HG03442 (cell line): Measurements from ENCODE around the gene APOBEC3G.
A peak's percentile ranks its signal among the peaks of the same experiment; 100 is the strongest.
"Not testable (repeated sequence)": the region's sequence is repeated elsewhere in the genome, so short reads cannot be mapped to it uniquely, and the experiment has no call there.

ENCODE experiments used
- ATAC-seq: cut with Tn5 transposase; IDR thresholded peaks from one replicate; pipeline ENCODE4 v1.9.1; 2021; ENCODE audit warnings: mild to moderate bottlenecking, moderate library complexity; ENCODE audit not compliant: unreplicated experiment

Gene APOBEC3G

GRCh38 chr22:39066442-39067276 is 10.4 kb upstream of the APOBEC3G start:
- ATAC-seq, result peak; percentile 48

- no peak for ATAC-seq
Measured at GRCh38 chr22:39068033-39068785, 8.9 kb upstream of the APOBEC3G start.

GRCh38 chr22:39070186-39070585 is 6.9 kb upstream of the APOBEC3G start:
- ATAC-seq, result no peak

DNA sequence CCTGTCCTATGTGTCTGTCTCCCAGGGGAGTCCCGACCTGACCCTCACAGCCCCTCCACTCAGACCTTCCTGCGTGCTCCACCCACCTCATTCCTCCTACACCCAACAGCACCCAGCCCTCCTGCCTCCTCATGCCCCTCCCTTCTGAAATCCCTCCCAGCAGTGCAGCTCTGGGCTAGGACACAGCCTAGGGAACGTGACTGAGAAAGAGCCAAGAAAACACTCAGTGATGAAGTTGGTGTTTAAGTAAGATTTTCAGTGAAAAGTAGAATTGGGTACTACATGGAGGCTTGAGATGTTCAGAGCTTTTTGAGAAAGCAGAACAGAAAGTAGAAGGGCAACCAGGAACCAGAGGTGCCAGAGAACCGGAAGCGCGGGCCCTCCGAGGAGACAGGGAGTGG is 4.5 kb upstream of the APOBEC3G start:
- ATAC-seq, result not testable (repeated sequence)

DNA sequence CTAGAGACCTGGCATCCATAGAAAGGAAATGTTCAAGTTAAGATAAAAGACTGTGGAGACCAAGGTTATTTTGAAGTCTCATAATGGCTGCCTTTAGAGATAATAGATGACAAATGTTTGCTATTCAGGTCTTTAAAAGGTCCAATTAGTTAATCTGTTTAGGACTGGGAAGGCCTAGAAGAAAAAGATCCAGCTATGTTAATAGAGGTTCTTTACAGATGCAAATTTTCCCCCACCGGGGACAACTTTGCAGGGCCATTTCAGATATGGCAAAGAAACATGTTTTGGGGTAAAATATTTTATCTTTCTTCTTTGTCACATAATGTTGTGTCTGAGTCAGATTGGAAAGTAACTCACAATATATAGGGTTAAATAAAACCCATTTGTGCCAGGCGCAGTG is 3.1 kb upstream of the APOBEC3G start:
- ATAC-seq, result no peak

GRCh38 chr22:39076155-39077025 is 685 bp upstream of the APOBEC3G start:
- not testable (repeated sequence) for ATAC-seq

- not testable (repeated sequence) for ATAC-seq
Measured at GRCh38 chr22:39077912-39078311, 837 bp downstream of the APOBEC3G start.

DNA sequence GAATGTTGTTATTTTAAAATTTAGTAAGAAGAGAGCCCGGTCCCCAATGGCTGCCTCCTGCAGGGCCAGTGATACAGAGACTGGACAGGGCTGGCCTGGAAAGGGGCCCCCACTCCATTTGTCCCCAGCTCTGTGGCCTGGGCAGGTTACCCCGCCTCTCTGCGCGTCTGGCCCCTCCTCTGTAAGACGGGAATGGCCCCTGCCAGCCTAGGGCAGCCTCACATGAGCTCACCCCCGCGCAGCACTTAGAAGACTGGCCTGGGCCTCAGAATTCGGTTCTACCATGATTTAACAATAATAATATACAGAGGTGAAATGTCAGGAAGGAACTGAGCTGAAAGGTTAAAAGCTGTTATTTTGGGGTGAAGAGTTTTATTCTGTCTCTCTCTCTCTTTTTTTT is 1.3 kb downstream of the APOBEC3G start:
- no peak for ATAC-seq

DNA sequence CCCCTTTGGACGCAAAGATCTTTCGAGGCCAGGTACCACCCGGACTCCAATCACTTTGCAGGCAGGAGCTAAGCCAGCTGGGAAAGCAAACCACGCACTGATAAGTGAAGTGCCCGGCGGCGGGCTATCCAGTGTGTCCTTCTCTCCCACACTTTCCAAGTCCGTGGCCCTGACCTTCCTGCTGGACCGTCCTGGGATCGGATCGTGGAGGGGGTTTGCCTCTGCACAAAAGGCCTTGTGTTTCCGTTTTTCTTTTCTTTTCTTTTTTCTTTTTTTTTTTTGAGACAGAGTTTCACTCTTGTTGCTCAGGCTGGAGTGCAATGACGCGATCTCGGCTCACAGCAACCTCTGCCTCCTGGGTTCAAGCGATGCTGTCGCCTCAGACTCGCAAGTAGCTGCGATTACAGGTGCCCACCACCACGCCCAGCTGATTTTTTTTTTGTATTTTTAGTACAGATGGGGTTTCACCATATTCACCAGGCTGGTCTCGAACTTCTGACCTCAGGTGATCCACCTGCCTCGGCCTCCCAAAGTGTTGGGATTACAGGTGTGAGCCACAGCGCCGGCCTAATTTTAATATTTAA is 2.1 kb downstream of the APOBEC3G start:
- not testable (repeated sequence) for ATAC-seq

DNA sequence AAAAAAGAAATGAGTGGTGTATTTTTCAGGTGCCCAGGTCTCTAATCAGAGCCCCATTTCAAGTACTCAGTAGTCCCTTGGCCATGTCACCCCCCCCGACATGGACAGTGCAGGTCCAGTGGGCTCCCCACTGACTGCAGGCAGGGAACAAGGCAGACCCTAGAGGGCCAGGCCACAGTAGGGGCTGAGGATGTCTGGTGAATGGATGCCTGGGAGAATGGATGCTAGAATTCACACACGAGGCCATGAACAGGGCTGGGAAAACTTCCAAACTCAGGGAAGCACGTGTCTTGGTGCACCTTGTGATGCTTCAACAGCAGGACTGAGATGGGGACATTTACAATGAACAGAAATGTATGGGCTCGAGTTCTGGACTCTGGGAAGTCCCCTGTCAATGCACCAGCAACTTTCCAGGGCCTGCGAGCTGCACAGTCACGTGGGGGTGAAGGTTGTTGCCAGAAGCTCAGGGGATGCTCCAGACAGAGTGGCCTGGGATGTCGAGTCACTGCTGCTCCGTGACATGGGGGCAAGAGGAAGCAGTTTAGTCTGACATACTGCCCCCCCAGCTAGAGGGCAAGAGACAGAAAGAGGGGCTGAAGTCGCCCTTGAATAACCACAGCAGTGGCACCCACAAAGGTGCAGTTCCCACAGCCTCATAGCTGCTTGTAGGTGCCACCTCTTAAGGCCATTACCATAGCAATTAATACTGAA is 3.1 kb downstream of the APOBEC3G start:
- ATAC-seq, result no peak

DNA sequence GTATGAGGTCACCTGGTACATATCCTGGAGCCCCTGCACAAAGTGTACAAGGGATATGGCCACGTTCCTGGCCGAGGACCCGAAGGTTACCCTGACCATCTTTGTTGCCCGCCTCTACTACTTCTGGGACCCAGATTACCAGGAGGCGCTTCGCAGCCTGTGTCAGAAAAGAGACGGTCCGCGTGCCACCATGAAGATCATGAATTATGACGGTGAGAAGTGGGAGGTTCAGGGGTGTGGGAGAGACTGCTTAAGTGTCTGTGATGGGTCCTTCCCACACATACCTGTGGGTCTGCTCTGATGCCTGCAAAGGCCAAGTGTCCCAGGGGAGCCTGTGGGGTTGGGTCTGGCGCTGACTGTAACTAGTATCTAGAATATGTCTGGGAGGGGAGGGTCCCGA is 3.9 kb downstream of the APOBEC3G start:
- ATAC-seq, result no peak

- ATAC-seq, result no peak
Measured at GRCh38 chr22:39081598-39081997, 4.5 kb downstream of the APOBEC3G start.

DNA sequence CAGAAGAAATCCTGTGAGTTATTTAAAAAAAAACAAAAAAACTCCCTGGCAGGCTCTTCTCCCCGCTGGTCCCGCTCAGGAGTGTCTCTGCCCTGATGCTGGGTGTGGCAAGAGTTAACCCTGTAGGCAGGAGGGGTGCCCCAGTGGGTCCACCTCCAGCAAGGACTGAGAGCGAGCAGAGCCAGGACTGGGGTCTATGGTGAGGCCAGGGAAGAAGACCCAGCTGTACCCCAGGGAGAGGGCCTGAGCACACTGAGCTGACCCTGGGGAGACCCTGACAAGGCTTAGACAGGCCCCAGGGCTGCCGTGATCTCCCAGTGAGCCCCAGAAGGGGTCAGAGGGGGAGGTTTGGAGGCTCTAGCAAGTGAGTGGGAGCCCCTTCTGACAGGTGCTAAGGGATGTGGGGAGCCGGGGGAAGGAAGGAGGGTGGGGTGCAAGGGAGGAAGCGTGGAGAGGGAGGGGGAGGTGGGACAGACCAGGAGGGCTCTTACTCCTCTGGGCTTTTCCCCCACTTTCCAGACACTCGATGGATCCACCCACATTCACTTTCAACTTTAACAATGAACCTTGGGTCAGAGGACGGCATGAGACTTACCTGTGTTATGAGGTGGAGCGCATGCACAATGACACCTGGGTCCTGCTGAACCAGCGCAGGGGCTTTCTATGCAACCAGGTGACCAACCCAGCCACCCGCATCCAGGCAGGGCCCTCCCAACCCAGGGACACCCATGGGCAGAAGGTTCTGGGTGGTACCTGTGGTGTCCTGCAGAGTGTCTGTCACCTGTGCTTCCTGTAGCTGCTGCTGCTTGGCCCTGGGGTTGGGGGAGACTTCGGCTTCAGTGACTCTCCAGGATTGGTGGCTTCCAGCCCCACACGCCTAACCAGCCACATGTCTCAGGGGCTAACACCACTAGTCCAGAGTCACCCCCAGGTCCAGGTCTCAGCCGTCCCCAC is 6.4 kb downstream of the APOBEC3G start:
- no peak for ATAC-seq

GRCh38 chr22:39084666-39085065 is 7.6 kb downstream of the APOBEC3G start:
- ATAC-seq, result no peak

DNA sequence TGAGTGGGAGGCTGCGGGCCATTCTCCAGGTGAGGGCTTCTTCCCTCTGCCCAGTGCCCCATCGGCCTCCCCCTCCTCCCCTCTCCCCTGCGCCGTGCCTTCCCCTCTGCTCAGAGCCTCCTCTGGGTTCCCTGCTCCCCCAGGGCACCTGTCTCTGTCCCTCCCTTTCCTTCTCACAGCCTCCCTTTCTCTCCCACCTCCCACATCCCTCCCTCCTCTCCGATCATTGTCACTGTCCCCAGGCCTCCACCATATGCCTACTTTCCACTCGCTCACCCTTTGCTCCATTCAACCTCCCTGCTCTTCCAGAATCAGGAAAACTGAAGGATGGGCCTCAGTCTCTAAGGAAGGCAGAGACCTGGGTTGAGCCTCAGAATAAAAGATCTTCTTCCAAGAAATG is 10.0 kb downstream of the APOBEC3G start:
- no peak for ATAC-seq

DNA sequence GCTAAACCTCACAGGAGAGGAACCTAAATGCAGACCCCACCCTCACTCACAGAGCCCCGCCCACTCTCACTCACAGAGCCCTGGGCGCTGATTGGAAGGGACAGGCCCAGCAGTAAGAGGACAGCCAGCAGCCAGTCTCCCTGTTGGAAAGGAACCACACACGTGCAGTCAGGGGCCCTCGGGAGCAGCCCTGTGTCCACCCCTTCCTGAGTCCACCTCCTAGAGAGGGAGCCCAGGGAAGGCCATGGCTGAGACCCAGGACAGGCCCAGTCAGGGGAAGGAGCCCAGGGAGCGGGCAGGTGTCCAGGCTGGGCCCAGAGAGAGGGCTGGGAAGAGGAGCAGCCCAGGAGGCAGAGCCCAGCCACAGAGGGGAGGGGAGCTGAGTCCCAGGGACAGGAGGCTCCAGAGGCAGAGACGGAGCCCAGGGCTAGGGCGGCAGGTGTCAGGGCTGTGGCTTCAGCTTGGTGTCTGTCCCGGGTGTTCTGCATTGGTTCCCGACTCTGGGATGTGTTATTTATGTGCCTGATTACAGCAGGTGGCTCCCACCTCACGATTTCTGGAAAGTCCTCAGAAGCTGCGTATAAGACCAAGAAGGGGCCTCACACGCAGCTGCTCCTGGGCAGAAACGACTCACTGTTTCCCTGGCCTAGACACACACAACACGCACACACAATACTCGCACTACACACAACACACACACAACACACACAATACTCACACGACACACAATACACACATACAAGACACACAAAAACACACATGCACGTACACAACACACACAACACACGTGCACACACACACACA is 11.0 kb downstream of the APOBEC3G start:
- no peak for ATAC-seq

- ATAC-seq, result no peak
Measured at GRCh38 chr22:39088685-39089032, 11.6 kb downstream of the APOBEC3G start.

DNA sequence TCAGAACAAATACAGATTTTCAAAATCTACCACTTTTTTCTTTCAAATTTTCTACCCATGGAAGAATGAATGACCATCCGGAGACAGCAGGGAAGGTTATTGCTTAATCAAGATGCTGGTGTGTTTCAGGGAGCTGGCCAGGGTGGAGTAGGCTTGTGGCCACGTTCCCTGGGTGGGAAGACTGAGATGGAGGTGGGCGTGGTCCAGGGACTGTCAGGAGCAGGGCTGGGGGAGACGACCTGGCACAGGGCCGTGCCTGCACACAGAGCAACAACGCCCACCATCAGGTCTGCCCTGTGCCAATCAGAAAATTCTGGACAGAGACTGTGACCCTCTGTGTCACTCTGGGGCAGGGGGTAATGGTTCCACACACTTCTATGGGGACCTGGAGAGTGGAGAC is 12.9 kb downstream of the APOBEC3G start:
- ATAC-seq, result no peak
